Measurements from ENCODE around the gene DICER1. TPM values are rescaled to one million over a fixed set of nuclear protein-coding genes. Genes with fewer than 3 reads are reported as not detected.

Gene DICER1
- polyA plus RNA-seq, 1 donor from 2014 or later: 93.8 TPM

DNA sequence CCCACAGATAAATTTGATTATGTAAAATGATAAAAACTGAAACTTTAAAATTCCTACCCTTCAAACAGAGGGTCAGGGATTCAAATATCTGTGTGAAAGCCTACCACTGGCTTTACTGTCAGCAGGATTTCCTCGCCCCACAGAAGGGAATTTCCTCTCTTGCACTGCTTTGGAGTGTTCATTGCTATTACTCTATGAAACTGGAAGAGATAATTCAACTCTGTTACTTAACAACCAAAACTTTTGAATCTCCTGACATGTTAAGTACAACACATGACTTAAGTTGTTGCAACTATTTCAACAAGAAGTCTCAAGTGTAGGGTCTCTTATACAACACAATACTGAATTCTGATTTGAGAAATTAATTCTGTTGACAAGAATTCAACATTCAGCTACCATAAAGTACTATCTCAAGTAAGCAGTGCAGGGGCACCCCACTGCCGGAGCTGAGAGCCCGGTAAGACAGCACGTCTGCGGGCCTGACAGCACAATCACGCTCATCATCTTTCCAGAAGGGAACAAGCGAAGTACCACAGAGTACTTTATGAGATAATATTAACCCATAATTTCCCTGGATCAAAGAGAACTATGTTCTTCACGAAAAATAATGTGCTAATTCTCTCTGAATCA, 22.9 kb downstream of the DICER1 start:
- Histone ChIP-seq H3K27ac (ENCODE audit: low read length) (no peak overlapping the region), H4K20me1 (ENCODE audit: insufficient read depth) (no peaks in the 10 kb centered on the region), H3K9ac (ENCODE audit: low read length) (no peak overlapping the region), H2AFZ (ENCODE audit: low read depth, low read length) (no peak overlapping the region), H3K9me2 (ENCODE audit: insufficient read depth, low read length) (no peaks in the 10 kb centered on the region), H3K4me3 (ENCODE audit: low read length) (no peak overlapping the region), H3K36me3 (ENCODE audit: insufficient read depth, low read length) (no peaks in the 10 kb centered on the region), H3K4me2 (ENCODE audit: low read length) (no peak overlapping the region), H3K79me2 (replicated peaks; ENCODE audit: insufficient read depth, low read length) (peaks cover 28% of the 10 kb centered on the region), H3F3A (ENCODE audit: insufficient read depth, low read length, poor library complexity, severe bottlenecking) (no peaks in the 10 kb centered on the region), H3K27me3 (ENCODE audit: insufficient read depth, low read depth, low read length) (no peaks in the 10 kb centered on the region), H3K9me3 (ENCODE audit: low read length) (no peaks in the 10 kb centered on the region)
- no peak for TF ChIP-seq POLR2AphosphoS5 (IDR thresholded peaks at IDR 0.05)
- no peak for TF ChIP-seq EZH2 (IDR thresholded peaks at IDR 0.05; ENCODE audit: borderline replicate concordance, insufficient read depth, low read length, poor library complexity, severe bottlenecking)
- TF ChIP-seq MXI1 (conservative IDR thresholded peaks at IDR 0.05; ENCODE audit: poor library complexity, severe bottlenecking): no peak
- no peak for TF ChIP-seq SMC3 (conservative IDR thresholded peaks at IDR 0.05; ENCODE audit: poor library complexity)
- TF ChIP-seq RAD21 (conservative IDR thresholded peaks at IDR 0.05): no peak
- no peak for TF ChIP-seq TAF1 (IDR thresholded peaks at IDR 0.05; ENCODE audit: low read depth)
- no peak for TF ChIP-seq EP300 (conservative IDR thresholded peaks at IDR 0.05; ENCODE audit: poor library complexity, severe bottlenecking)
- TF ChIP-seq, protein P1, sequence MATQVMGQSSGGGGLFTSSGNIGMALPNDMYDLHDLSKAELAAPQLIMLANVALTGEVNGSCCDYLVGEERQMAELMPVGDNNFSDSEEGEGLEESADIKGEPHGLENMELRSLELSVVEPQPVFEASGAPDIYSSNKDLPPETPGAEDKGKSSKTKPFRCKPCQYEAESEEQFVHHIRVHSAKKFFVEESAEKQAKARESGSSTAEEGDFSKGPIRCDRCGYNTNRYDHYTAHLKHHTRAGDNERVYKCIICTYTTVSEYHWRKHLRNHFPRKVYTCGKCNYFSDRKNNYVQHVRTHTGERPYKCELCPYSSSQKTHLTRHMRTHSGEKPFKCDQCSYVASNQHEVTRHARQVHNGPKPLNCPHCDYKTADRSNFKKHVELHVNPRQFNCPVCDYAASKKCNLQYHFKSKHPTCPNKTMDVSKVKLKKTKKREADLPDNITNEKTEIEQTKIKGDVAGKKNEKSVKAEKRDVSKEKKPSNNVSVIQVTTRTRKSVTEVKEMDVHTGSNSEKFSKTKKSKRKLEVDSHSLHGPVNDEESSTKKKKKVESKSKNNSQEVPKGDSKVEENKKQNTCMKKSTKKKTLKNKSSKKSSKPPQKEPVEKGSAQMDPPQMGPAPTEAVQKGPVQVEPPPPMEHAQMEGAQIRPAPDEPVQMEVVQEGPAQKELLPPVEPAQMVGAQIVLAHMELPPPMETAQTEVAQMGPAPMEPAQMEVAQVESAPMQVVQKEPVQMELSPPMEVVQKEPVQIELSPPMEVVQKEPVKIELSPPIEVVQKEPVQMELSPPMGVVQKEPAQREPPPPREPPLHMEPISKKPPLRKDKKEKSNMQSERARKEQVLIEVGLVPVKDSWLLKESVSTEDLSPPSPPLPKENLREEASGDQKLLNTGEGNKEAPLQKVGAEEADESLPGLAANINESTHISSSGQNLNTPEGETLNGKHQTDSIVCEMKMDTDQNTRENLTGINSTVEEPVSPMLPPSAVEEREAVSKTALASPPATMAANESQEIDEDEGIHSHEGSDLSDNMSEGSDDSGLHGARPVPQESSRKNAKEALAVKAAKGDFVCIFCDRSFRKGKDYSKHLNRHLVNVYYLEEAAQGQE (IDR thresholded peaks at IDR 0.05; ENCODE audit: borderline replicate concordance): no peak
- TF ChIP-seq, protein P2, sequence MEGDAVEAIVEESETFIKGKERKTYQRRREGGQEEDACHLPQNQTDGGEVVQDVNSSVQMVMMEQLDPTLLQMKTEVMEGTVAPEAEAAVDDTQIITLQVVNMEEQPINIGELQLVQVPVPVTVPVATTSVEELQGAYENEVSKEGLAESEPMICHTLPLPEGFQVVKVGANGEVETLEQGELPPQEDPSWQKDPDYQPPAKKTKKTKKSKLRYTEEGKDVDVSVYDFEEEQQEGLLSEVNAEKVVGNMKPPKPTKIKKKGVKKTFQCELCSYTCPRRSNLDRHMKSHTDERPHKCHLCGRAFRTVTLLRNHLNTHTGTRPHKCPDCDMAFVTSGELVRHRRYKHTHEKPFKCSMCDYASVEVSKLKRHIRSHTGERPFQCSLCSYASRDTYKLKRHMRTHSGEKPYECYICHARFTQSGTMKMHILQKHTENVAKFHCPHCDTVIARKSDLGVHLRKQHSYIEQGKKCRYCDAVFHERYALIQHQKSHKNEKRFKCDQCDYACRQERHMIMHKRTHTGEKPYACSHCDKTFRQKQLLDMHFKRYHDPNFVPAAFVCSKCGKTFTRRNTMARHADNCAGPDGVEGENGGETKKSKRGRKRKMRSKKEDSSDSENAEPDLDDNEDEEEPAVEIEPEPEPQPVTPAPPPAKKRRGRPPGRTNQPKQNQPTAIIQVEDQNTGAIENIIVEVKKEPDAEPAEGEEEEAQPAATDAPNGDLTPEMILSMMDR (IDR thresholded peaks at IDR 0.05; ENCODE audit: poor library complexity, severe bottlenecking): no peak

DNA sequence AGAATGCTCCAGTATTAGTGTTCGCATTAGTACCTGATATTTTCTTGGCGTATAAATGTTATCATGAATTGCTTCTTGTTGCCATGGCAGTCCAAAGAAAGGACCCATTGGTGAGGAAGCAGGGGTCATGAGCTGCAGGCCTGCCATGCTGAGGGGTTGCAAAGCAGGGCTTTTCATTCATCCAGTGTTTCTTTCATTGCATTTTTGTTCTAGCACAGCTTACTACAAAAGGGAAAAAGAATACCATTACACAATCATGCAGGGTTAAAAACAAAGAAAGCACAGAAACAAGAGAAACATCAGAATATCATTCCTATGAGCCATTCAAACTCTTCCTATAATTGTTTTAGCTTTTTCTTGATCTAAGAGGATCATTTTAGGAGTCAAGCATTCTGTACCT, 24.0 kb downstream of the DICER1 start:
- H3F3A ChIP-seq (ENCODE audit: insufficient read depth, low read length, poor library complexity, severe bottlenecking): no peaks in the 10 kb centered on the region
- no peaks in the 10 kb centered on the region for H3K27me3 ChIP-seq (ENCODE audit: insufficient read depth, low read depth, low read length)
- no peak overlapping the region for H2AFZ ChIP-seq (ENCODE audit: low read depth, low read length)
- peak overlapping the region; percentile 30 for H3K27ac ChIP-seq (ENCODE audit: low read length)
- H3K4me3 ChIP-seq (ENCODE audit: low read length): peak overlapping the region; percentile 23
- no peak overlapping the region for H3K4me2 ChIP-seq (ENCODE audit: low read length)
- no peaks in the 10 kb centered on the region for H3K9me2 ChIP-seq (ENCODE audit: insufficient read depth, low read length)
- peaks cover 22% of the 10 kb centered on the region for H3K79me2 ChIP-seq (replicated peaks; ENCODE audit: insufficient read depth, low read length)
- TF ChIP-seq EZH2 (IDR thresholded peaks at IDR 0.05; ENCODE audit: borderline replicate concordance, insufficient read depth, low read length, poor library complexity, severe bottlenecking) (no peak), TAF1 (IDR thresholded peaks at IDR 0.05; ENCODE audit: low read depth) (no peak), POLR2AphosphoS5 (IDR thresholded peaks at IDR 0.05) (no peak), RAD21 (conservative IDR thresholded peaks at IDR 0.05) (no peak), MXI1 (conservative IDR thresholded peaks at IDR 0.05; ENCODE audit: poor library complexity, severe bottlenecking) (no peak), SMC3 (conservative IDR thresholded peaks at IDR 0.05; ENCODE audit: poor library complexity) (no peak), EP300 (conservative IDR thresholded peaks at IDR 0.05; ENCODE audit: poor library complexity, severe bottlenecking) (no peak)
- TF ChIP-seq, protein P1 (IDR thresholded peaks at IDR 0.05; ENCODE audit: borderline replicate concordance): no peak
- TF ChIP-seq, protein P2 (IDR thresholded peaks at IDR 0.05; ENCODE audit: poor library complexity, severe bottlenecking): no peak
- no peaks in the 10 kb centered on the region for H3K9me3 ChIP-seq (ENCODE audit: low read length)
- no peak overlapping the region for H3K9ac ChIP-seq (ENCODE audit: low read length)
- H3K36me3 ChIP-seq (ENCODE audit: insufficient read depth, low read length): peaks cover 9% of the 10 kb centered on the region
- H4K20me1 ChIP-seq (ENCODE audit: insufficient read depth): no peaks in the 10 kb centered on the region

All from neural cell (in vitro differentiated cells).